Ectodermal cell (in vitro differentiated cells): ENCODE measurements around the gene RAB27B. TPM values are rescaled to one million over a fixed set of nuclear protein-coding genes. Genes with fewer than 3 reads are reported as not detected.

Source experiments
- H3K27ac ChIP-seq: 2 replicates; pipeline ENCODE4 v1.7.0; 2013; ENCODE audit warnings: mild to moderate bottlenecking, low read depth, low read length; ENCODE audit not compliant: insufficient read depth, poor library complexity, severe bottlenecking
- H3K27me3 ChIP-seq: 2 replicates; pipeline ENCODE4 v1.7.0; 2013; ENCODE audit warnings: mild to moderate bottlenecking, low read length; ENCODE audit not compliant: insufficient read depth, control insufficient read depth, poor library complexity, severe bottlenecking
- H3K36me3 ChIP-seq: one replicate; pipeline ENCODE4 v1.7.0; 2013; ENCODE audit warnings: low read length; ENCODE audit not compliant: control insufficient read depth, insufficient read depth
- H3K4me1 ChIP-seq: one replicate; pipeline ENCODE4 v1.7.0; 2013; ENCODE audit warnings: low read length; ENCODE audit not compliant: control insufficient read depth, insufficient read depth
- H3K4me3 ChIP-seq: 2 replicates; pipeline ENCODE4 v1.7.0; 2013; ENCODE audit warnings: low read depth, low read length, control low read depth; ENCODE audit not compliant: insufficient read depth
- H3K9me3 ChIP-seq: 2 replicates; pipeline ENCODE4 v1.7.0; 2013; ENCODE audit warnings: mild to moderate bottlenecking, low read length, moderate library complexity; ENCODE audit not compliant: control insufficient read depth
- WGBS, 2 experiments: methylation state at CpG; one replicate each; pipeline ENCODE4 v1.1.7; 2013; ENCODE audit warnings: missing lambda C conversion rate in 2 of 2; 5-methylcytosine and 5-hydroxymethylcytosine counted together
- polyA plus RNA-seq, 4 experiments: library from polyadenylated mRNA; stranded (reverse); fragments of 50-300 nt; gene quantifications; one replicate each; pipeline ENCODE4 v1.2.3, GENCODE V29; 2013

The RAB27B gene
- 1.5 TPM for polyA plus RNA-seq (2013, experiment 1 of 4)
- polyA plus RNA-seq (2013, experiment 2 of 4) = 1.4 TPM
- 0.64 TPM for polyA plus RNA-seq (2013, experiment 3 of 4)
- polyA plus RNA-seq (2013, experiment 4 of 4) = 0.73 TPM

DNA sequence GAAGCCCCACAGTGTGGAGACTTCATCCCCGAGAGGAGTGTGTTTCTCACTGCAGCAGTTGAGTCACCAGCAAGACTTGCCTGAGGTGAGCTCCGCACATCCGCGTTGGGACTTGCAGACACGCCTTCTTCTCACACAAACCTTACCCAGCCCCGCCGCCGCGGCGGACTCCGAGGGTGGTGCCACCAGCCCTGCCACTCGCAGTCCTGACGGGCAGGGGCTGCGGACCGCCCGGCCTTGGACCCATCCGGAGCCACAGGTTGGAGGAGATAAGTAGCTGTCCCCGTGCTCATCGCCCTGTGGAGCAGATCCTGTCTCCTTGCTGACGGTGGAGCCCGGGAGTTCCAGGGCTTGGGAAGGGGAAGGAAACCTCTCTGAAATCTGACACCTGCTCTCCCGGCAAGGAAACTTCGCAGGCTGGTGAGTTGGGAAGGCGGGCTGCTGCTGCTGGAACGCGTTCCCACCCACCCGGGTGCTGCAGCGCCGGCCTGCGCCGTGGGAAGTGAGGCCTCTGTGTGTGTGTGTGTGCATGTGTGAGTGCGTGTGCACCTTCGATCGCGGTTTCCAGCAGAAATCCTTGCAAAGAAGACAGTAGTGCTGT is at the start of gene RAB27B:
Gene RAB27B (plus strand): TSS at position 197 of the 601 bp plus-strand sequence. CDS start 49,109 bp downstream, outside the sequence.
- H3K9me3 ChIP-seq = no peaks in the 10 kb centered on the region
- 1% methylated on average over 35 of the region's 35 CpGs for WGBS, 2 experiments
- no peaks in the 10 kb centered on the region for H3K4me1 ChIP-seq
- H3K27ac ChIP-seq = no peak within 1 kb of the TSS
- no peaks in the 10 kb centered on the region for H3K36me3 ChIP-seq
- peaks cover 7% of the 10 kb centered on the region for H3K27me3 ChIP-seq
- H3K4me3 ChIP-seq = peak within 1 kb of the TSS; percentile 67

DNA sequence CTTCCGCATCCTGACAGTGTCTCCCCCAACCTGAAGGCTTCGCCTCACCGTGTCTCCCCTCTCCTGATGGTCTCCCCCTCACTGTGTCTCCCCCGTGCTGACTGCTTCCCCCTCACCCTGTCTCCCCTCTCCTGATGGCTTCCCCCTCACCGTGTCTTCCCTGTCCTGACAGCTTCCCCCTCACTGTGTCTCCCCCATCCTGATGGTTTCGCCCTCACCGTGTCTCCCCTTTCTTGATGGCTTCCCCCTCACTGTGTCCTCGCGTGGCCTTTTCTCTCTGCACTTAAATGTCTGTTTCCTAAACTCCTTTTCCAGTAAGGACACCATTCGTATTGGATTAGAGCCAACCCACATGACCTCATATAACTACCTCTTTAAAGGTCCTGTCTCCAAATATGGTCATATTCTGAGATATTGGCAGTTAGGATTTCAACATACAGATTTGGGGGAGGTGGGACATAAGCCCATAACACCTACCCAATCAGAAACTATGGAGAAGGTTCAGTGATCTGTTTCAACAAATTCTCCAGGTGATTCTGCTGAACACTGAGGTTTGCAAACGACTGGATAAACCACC is 47.9 kb upstream of the RAB27B start:
- no peak overlapping the region for H3K27ac ChIP-seq
- no peaks in the 10 kb centered on the region for H3K9me3 ChIP-seq
- H3K4me1 ChIP-seq = no peaks in the 10 kb centered on the region
- no peaks in the 10 kb centered on the region for H3K27me3 ChIP-seq
- WGBS, 2 experiments = 84 to 85% methylated on average over 10 to 11 of the region's 11 CpGs
- no peak overlapping the region for H3K4me3 ChIP-seq
- H3K36me3 ChIP-seq = no peaks in the 10 kb centered on the region

DNA sequence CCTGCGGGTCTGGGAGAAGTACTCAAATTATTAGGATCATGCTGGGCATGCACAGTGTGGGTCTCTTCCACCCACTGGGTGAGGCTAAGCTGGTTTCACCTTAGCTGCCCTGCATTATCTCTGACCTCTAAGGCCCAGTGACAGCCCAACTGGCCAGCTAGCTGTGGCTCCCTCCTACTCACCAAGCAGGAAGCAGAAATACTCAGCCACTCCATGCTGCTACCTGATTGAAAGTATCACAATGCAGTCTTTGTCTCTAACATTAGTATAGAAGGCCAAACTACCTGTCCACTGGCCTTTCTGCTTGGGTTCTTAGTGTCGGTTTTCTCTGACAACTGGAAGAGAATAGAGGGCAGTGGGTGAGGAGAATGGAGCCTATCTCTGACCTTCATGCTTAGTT is 47.3 kb upstream of the RAB27B start:
- 91 to 92% methylated on average over 2 of the region's 2 CpGs for WGBS, 2 experiments
- Histone ChIP-seq H3K9me3 (no peaks in the 10 kb centered on the region), H3K27me3 (no peaks in the 10 kb centered on the region), H3K27ac (no peak overlapping the region), H3K4me3 (no peak overlapping the region), H3K36me3 (no peaks in the 10 kb centered on the region), H3K4me1 (no peaks in the 10 kb centered on the region)

DNA sequence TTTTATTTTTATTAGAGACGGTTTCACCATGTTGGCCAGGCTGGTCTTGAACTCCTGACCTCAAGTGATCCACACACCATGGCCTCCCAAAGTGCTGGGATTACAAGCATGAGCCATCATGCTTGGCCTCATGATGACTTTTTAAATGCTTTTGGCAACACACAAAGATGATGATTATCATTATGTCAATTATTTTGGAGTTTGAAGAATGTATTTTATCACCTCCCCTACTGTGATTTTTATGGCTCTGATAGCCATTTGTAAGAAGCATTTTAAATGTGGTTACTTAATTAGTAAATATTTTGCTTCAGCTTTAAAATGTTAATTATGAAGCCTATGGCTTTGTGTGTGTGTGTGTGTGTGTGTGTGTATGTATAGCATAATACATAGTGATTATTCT is 45.1 kb upstream of the RAB27B start:
- no peak overlapping the region for H3K4me3 ChIP-seq
- H3K36me3 ChIP-seq = no peaks in the 10 kb centered on the region
- no peak overlapping the region for H3K27ac ChIP-seq
- no peaks in the 10 kb centered on the region for H3K9me3 ChIP-seq
- 81 to 90% methylated on average over 1 of the region's 1 CpG for WGBS, 2 experiments
- no peaks in the 10 kb centered on the region for H3K27me3 ChIP-seq
- H3K4me1 ChIP-seq = no peaks in the 10 kb centered on the region

DNA sequence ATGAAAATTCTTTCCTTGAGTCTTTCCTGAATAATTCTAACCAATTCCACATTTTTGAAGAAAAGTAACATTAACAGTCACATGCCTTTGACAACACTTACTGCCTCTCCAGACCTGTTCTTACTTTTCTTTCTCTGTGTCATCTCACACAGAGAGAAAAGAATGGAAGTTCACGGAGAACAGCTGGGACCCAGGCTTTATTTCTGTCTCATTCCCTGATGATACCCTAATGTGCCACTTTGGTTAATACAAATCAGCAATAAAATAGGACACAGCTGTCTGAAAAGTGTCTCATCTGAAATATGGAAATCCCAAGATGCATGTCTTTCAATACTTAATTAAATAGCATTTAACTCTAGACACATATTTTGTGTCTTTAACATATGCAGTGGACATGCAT is 42.1 kb upstream of the RAB27B start:
- Histone ChIP-seq H3K27me3 (no peaks in the 10 kb centered on the region), H3K36me3 (no peaks in the 10 kb centered on the region), H3K4me3 (no peak overlapping the region), H3K27ac (no peak overlapping the region), H3K4me1 (no peaks in the 10 kb centered on the region), H3K9me3 (no peaks in the 10 kb centered on the region)
- WGBS, 2 experiments = 80 to 84% methylated on average over 1 of the region's 1 CpG

GRCh38 chr18:54787121-54787520 is 41.2 kb upstream of the RAB27B start:
- Histone ChIP-seq H3K36me3 (no peaks in the 10 kb centered on the region), H3K27ac (no peak overlapping the region)
- 84 to 88% methylated on average over 5 of the region's 5 CpGs for WGBS, 2 experiments

DNA sequence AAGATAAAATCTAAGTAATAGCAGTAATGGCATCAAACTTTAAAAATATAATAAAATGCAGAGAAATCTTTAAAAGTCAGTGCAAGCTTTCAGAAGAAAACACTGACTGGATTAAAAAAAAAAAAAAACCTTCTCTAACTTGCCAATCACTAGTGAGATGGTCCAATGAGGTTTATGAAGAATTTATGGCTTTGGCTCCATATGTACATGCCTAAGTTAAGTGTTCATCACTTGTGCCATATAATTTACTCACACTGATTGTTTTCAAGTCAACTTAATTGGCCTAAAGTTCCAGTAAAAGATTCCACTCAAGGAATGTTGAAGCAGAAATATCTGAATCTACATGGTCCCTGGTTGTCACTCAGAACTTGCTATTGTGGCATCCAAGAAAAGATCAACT is 40.7 kb upstream of the RAB27B start:
- Histone ChIP-seq H3K36me3 (no peaks in the 10 kb centered on the region), H3K4me3 (no peak overlapping the region), H3K9me3 (no peaks in the 10 kb centered on the region), H3K27me3 (no peaks in the 10 kb centered on the region), H3K27ac (no peak overlapping the region), H3K4me1 (no peaks in the 10 kb centered on the region)

More at GRCh38 chr18:54787121-54787520, 41.2 kb upstream of the RAB27B start:
- H3K27me3 ChIP-seq = no peaks in the 10 kb centered on the region
- H3K4me1 ChIP-seq = no peaks in the 10 kb centered on the region
- no peaks in the 10 kb centered on the region for H3K9me3 ChIP-seq
- no peak overlapping the region for H3K4me3 ChIP-seq

DNA sequence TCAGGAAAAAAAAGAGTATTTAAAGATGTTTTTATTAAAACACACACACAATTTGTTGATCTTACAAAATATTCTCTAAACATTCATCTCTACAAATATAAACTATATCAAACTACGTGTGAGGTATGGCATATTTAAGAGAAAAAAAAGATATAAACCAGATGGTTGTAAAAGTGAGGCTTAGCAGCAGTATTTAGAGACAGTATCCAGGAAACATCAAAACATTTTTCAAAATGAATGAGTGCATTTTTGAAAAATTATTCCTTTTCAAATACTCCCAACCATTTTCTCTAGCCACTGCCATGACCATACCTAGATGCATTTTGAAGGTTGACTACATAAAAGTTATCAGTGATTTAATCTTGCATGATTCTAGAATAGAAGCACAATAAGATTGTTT is 38.2 kb upstream of the RAB27B start:
- Histone ChIP-seq H3K4me1 (no peaks in the 10 kb centered on the region), H3K27ac (no peak overlapping the region), H3K27me3 (no peaks in the 10 kb centered on the region), H3K9me3 (no peaks in the 10 kb centered on the region), H3K36me3 (no peaks in the 10 kb centered on the region), H3K4me3 (no peak overlapping the region)
- no CpG with 5 or more reads among the region's 1 CpG for WGBS, 2 experiments

- H3K4me3 ChIP-seq = no peak overlapping the region
- H3K36me3 ChIP-seq = no peaks in the 10 kb centered on the region
- no peaks in the 10 kb centered on the region for H3K9me3 ChIP-seq
- no peaks in the 10 kb centered on the region for H3K4me1 ChIP-seq
- no peak overlapping the region for H3K27ac ChIP-seq
- no peaks in the 10 kb centered on the region for H3K27me3 ChIP-seq
- whole genome bisulfite sequencing, 2 experiments = 95 to 96% methylated on average over 12 of the region's 12 CpGs
Observed at GRCh38 chr18:54791657-54792056, 36.6 kb upstream of the RAB27B start.

GRCh38 chr18:54792079-54792478 is 36.2 kb upstream of the RAB27B start:
- no peaks in the 10 kb centered on the region for H3K36me3 ChIP-seq
- H3K4me1 ChIP-seq = no peaks in the 10 kb centered on the region
- no peak overlapping the region for H3K4me3 ChIP-seq
- 89 to 90% methylated on average over 9 of the region's 9 CpGs for WGBS, 2 experiments
- H3K27ac ChIP-seq = no peak overlapping the region
- H3K27me3 ChIP-seq = no peaks in the 10 kb centered on the region
- H3K9me3 ChIP-seq = no peaks in the 10 kb centered on the region
